HepG2 (cell line): ENCODE results near the gene ATG2A. TPM values are rescaled to one million over a fixed set of nuclear protein-coding genes. Genes with fewer than 3 reads are reported as not detected.

Source experiments
- CAMTA2 ChIP-seq: sonication (generic); formaldehyde crosslinking; IDR thresholded peaks from 2 replicates; pipeline ENCODE4 v1.4.0; 2020; ENCODE audit warnings: mild to moderate bottlenecking, missing genetic modification reagents, borderline replicate concordance
- DMTF1 ChIP-seq: sonication (generic); formaldehyde crosslinking; IDR thresholded peaks from 2 replicates; pipeline ENCODE4 v1.4.0; 2020; ENCODE audit warnings: mild to moderate bottlenecking, missing genetic modification reagents
- FOSL1 ChIP-seq: sonication (generic); formaldehyde crosslinking; IDR thresholded peaks from 2 replicates; pipeline ENCODE4 v1.9.0; 2021; ENCODE audit warnings: missing genetic modification reagents, borderline replicate concordance
- HHEX ChIP-seq: IDR thresholded peaks from 2 replicates; pipeline ENCODE4 v1.6.1; 2016; ENCODE audit warnings: control low read depth
- MAFK ChIP-seq, 2 experiments: IDR thresholded peaks in 1 of 2; conservative IDR thresholded peaks in 1 of 2; 2 replicates each; pipeline ENCODE4 v1.6.1; 2011; ENCODE audit warnings: improper control_type of control experiment in 2 of 2, low read length in 2 of 2
- PHF20 ChIP-seq: sonication (generic); formaldehyde crosslinking; IDR thresholded peaks from 2 replicates; pipeline ENCODE4 v1.5.0; 2020; ENCODE audit warnings: mild to moderate bottlenecking, missing genetic modification reagents
- PPARG ChIP-seq: conservative IDR thresholded peaks from 2 replicates; pipeline ENCODE4 v1.6.1; 2016; ENCODE audit warnings: missing biosample characterization, missing genetic modification reagents
- RORA ChIP-seq: sonication (generic); formaldehyde crosslinking; IDR thresholded peaks from 2 replicates; pipeline ENCODE4 v1.5.0; 2020; ENCODE audit warnings: mild to moderate bottlenecking, missing genetic modification reagents, moderate library complexity
- SKIL ChIP-seq: sonication (generic); formaldehyde crosslinking; IDR thresholded peaks from 2 replicates; pipeline ENCODE4 v1.8.0; 2022; ENCODE audit warnings: missing genetic modification reagents, mild to moderate bottlenecking, moderate library complexity, borderline replicate concordance
- SP4 ChIP-seq: sonication (generic); formaldehyde crosslinking; IDR thresholded peaks from 2 replicates; pipeline ENCODE4 v1.8.1; 2023; ENCODE audit warnings: mild to moderate bottlenecking, missing genetic modification reagents
- SPEN ChIP-seq: sonication (generic); formaldehyde crosslinking; IDR thresholded peaks from 2 replicates; pipeline ENCODE4 v1.5.1; 2020; ENCODE audit warnings: low read depth, mild to moderate bottlenecking, missing genetic modification reagents
- THYN1 ChIP-seq: sonication (generic); formaldehyde crosslinking; IDR thresholded peaks from 2 replicates; pipeline ENCODE4 v1.8.1; 2023; ENCODE audit warnings: low read depth, mild to moderate bottlenecking, moderate library complexity, missing genetic modification reagents, borderline replicate concordance
- TRIM24 ChIP-seq: sonication (generic); formaldehyde crosslinking; IDR thresholded peaks from 2 replicates; pipeline ENCODE4 v1.8.0; 2022; ENCODE audit warnings: mild to moderate bottlenecking, missing genetic modification reagents
- ZBTB7A ChIP-seq: sonication (generic); formaldehyde crosslinking; IDR thresholded peaks from 2 replicates; pipeline ENCODE4 v1.8.0; 2022; ENCODE audit warnings: mild to moderate bottlenecking, missing genetic modification reagents
- ZFP82 ChIP-seq: sonication (generic); formaldehyde crosslinking; IDR thresholded peaks from 2 replicates; pipeline ENCODE4 v1.5.1; 2020; ENCODE audit warnings: mild to moderate bottlenecking, missing genetic modification reagents, borderline replicate concordance
- ZMYM3 ChIP-seq: sonication (generic); formaldehyde crosslinking; IDR thresholded peaks from 2 replicates; pipeline ENCODE4 v1.5.1; 2020; ENCODE audit warnings: mild to moderate bottlenecking, missing genetic modification reagents
- ZNF44 ChIP-seq: sonication (generic); formaldehyde crosslinking; IDR thresholded peaks from 2 replicates; pipeline ENCODE4 v1.5.1; 2020; ENCODE audit warnings: mild to moderate bottlenecking, missing genetic modification reagents
- ZNF501 ChIP-seq: sonication (generic); formaldehyde crosslinking; IDR thresholded peaks from 2 replicates; pipeline ENCODE4 v1.5.1; 2020; ENCODE audit warnings: mild to moderate bottlenecking, moderate library complexity, missing genetic modification reagents
- ZNF678 ChIP-seq: sonication (generic); formaldehyde crosslinking; IDR thresholded peaks from 2 replicates; pipeline ENCODE4 v1.4.0; 2020; ENCODE audit warnings: mild to moderate bottlenecking, missing genetic modification reagents
- ZNF766 ChIP-seq: sonication (generic); formaldehyde crosslinking; IDR thresholded peaks from 2 replicates; pipeline ENCODE4 v1.5.0; 2020; ENCODE audit warnings: missing genetic modification reagents, borderline replicate concordance
- ZSCAN30 ChIP-seq: sonication (generic); formaldehyde crosslinking; IDR thresholded peaks from 2 replicates; pipeline ENCODE4 v1.5.0; 2020; ENCODE audit warnings: mild to moderate bottlenecking, missing genetic modification reagents
- polyA plus RNA-seq, 8 experiments: library from polyadenylated mRNA; depleted of rRNA in 3 of 8; stranded (reverse) in 7 of 8; unstranded in 1 of 8; fragments of >200 nt; fragmentation: Illumina TruSeq in 4 of 8; extraction: Trizol in 4 of 8; gene quantifications; 2 replicates each; pipeline versions ENCODE4 v1.2.1 to v1.2.3, GENCODE V29; 2011 to 2016; ENCODE audit warnings: low read depth in 4 of 8, missing spikeins in 1 of 8, mixed read lengths in 1 of 8; ENCODE audit not compliant: insufficient read depth in 1 of 8
- total RNA-seq, 5 experiments: library from RNA; depleted of rRNA; stranded (reverse); fragments of >200 nt; fragmentation: Illumina TruSeq; extraction: Trizol; gene quantifications; 2 replicates each; pipeline ENCODE4 v1.2.3, GENCODE V29; 2016; ENCODE audit warnings: low read depth in 1 of 5
- TF ChIP-seq, protein P1 (sequence below): sonication (generic); formaldehyde crosslinking; IDR thresholded peaks from 2 replicates; pipeline ENCODE4 v1.5.1; 2020; ENCODE audit warnings: mild to moderate bottlenecking, moderate library complexity, missing genetic modification reagents
- TF ChIP-seq, protein P2 (sequence below): IDR thresholded peaks from 2 replicates; pipeline ENCODE4 v1.6.1; 2012; ENCODE audit warnings: inconsistent platforms
- TF ChIP-seq, protein P3 (sequence below): IDR thresholded peaks from 2 replicates; pipeline ENCODE4 v1.6.1; 2016; ENCODE audit warnings: mild to moderate bottlenecking, missing biosample characterization, missing genetic modification reagents

Gene ATG2A
- total and polyA plus RNA-seq, 2 of the 13 experiments (the other 11 are each of a cell fraction or from before 2014, with no cell fraction given): 6.7 to 8.0 TPM

GRCh38 chr11:64878494-64879243 is 38.3 kb downstream of the ATG2A start, which contains the start of gene EHD1 (continued):
- TF ChIP-seq SKIL: no peak
- no peak; the same call in 1 of the 2 replicates for TF ChIP-seq ZMYM3 (CRISPR knock-in tag)
- TF ChIP-seq ZNF678 (CRISPR knock-in tag): peak; percentile 51
- TF ChIP-seq, protein P1, sequence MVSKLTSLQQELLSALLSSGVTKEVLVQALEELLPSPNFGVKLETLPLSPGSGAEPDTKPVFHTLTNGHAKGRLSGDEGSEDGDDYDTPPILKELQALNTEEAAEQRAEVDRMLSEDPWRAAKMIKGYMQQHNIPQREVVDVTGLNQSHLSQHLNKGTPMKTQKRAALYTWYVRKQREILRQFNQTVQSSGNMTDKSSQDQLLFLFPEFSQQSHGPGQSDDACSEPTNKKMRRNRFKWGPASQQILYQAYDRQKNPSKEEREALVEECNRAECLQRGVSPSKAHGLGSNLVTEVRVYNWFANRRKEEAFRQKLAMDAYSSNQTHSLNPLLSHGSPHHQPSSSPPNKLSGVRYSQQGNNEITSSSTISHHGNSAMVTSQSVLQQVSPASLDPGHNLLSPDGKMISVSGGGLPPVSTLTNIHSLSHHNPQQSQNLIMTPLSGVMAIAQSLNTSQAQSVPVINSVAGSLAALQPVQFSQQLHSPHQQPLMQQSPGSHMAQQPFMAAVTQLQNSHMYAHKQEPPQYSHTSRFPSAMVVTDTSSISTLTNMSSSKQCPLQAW (CRISPR knock-in tag): peak; percentile 41; the same call in 1 of the 2 replicates
- no peak for TF ChIP-seq THYN1
- TF ChIP-seq, protein P2, sequence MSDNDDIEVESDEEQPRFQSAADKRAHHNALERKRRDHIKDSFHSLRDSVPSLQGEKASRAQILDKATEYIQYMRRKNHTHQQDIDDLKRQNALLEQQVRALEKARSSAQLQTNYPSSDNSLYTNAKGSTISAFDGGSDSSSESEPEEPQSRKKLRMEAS: peak; percentile 86
- TF ChIP-seq SP4 (CRISPR knock-in tag): peak; percentile 83
- no peak for TF ChIP-seq TRIM24 (CRISPR knock-in tag)
- no peak for TF ChIP-seq ZFP82 (CRISPR knock-in tag)
- TF ChIP-seq FOSL1 (CRISPR knock-in tag): no peak
- peak; percentile 89 for TF ChIP-seq SPEN (CRISPR knock-in tag)
- no peak for TF ChIP-seq RORA (CRISPR knock-in tag)
- no peak for TF ChIP-seq HHEX (CRISPR knock-in tag)
- TF ChIP-seq PHF20: peak; percentile 45; the same call in 1 of the 2 replicates
- TF ChIP-seq ZNF501 (CRISPR knock-in tag): peak; percentile 74
- TF ChIP-seq, protein P3, sequence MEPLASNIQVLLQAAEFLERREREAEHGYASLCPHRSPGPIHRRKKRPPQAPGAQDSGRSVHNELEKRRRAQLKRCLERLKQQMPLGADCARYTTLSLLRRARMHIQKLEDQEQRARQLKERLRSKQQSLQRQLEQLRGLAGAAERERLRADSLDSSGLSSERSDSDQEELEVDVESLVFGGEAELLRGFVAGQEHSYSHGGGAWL: peak; percentile 72; the same call in 1 of the 2 replicates
- TF ChIP-seq CAMTA2 (CRISPR knock-in tag): 0 out of 2 replicates have a peak, but pooled peaks have one; percentile 58
- TF ChIP-seq MAFK (conservative IDR thresholded peaks at IDR 0.05 in 1 of 2, IDR thresholded peaks at IDR 0.05 in 1 of 2; ENCODE audit: low read length in 2 of 2): no peak
- TF ChIP-seq ZSCAN30 (CRISPR knock-in tag): no peak
- TF ChIP-seq ZNF44 (CRISPR knock-in tag): no peak
- no peak for TF ChIP-seq ZNF766
- TF ChIP-seq DMTF1: no peak
- 0 out of 2 replicates have a peak, but pooled peaks have one; percentile 40 for TF ChIP-seq PPARG (CRISPR knock-in tag)
- no peak for TF ChIP-seq ZBTB7A (CRISPR knock-in tag)
